ENCODE measurements around the gene SMIM44.
A peak's percentile ranks its signal among the peaks of the same experiment; 100 is the strongest.
"Not testable (repeated sequence)": the region's sequence is repeated elsewhere in the genome, so short reads cannot be mapped to it uniquely, and the experiment has no call there.

Gene SMIM44

DNA sequence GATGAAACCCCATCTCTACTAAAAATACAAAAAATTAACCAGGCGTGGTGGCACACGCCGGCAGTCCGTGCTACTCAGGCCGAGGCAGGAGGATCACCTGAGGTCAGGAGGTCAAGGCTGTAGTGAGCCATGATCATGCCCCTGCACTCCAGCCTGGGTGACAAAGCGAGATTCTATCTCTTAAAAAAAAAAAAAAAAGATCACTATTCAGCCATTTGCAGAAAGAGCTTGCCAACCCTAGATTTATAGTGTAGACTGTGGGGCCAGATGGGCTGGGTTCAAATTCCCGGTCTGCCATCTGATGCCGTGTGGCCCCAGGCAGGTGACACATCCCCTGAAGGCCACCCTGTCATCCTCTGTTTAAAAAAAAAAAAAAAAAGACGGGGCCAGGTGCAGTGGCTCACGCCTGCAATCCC, 31.8 kb downstream of the SMIM44 start:
- Histone ChIP-seq H3K27ac (ENCODE audit: poor library complexity, severe bottlenecking) (peak overlapping the region; percentile 58), H3K27me3 (ENCODE audit: insufficient read depth, poor library complexity, severe bottlenecking) (no peaks in the 10 kb centered on the region), H3K4me3 (ENCODE audit: severe bottlenecking) (no peak overlapping the region), H3K4me1 (ENCODE audit: insufficient read depth, poor library complexity, severe bottlenecking) (no peaks in the 10 kb centered on the region), H3K9me3 (ENCODE audit: severe bottlenecking) (no peaks in the 10 kb centered on the region), H3K36me3 (ENCODE audit: low read depth) (peaks cover 69% of the 10 kb centered on the region)
- no peak for TF ChIP-seq CTCF (IDR thresholded peaks at IDR 0.05; ENCODE audit: poor library complexity, severe bottlenecking)
- no peak for DNase-seq (ENCODE audit: low spot score)
- no peak for ATAC-seq (ENCODE audit: low read depth)

- Histone ChIP-seq H3K27me3 (ENCODE audit: insufficient read depth, poor library complexity, severe bottlenecking) (no peaks in the 10 kb centered on the region), H3K27ac (ENCODE audit: poor library complexity, severe bottlenecking) (peak overlapping the region; percentile 58), H3K36me3 (ENCODE audit: low read depth) (peaks cover 68% of the 10 kb centered on the region), H3K4me1 (ENCODE audit: insufficient read depth, poor library complexity, severe bottlenecking) (no peaks in the 10 kb centered on the region), H3K9me3 (ENCODE audit: severe bottlenecking) (no peaks in the 10 kb centered on the region), H3K4me3 (ENCODE audit: severe bottlenecking) (no peak overlapping the region)
- peak; percentile 81 for DNase-seq (ENCODE audit: low spot score)
- peak; percentile 88 for ATAC-seq (ENCODE audit: low read depth)
- TF ChIP-seq CTCF (IDR thresholded peaks at IDR 0.05; ENCODE audit: poor library complexity, severe bottlenecking): no peak
Measured at GRCh38 chr19:3450796-3451411, 32.3 kb downstream of the SMIM44 start.

GRCh38 chr19:3448616-3449334, 34.5 kb downstream of the SMIM44 start:
- H3K27ac ChIP-seq (ENCODE audit: poor library complexity, severe bottlenecking): no peak overlapping the region
- H3K4me3 ChIP-seq (ENCODE audit: severe bottlenecking): no peak overlapping the region
- no peaks in the 10 kb centered on the region for H3K4me1 ChIP-seq (ENCODE audit: insufficient read depth, poor library complexity, severe bottlenecking)
- no peak for DNase-seq (ENCODE audit: low spot score)
- H3K27me3 ChIP-seq (ENCODE audit: insufficient read depth, poor library complexity, severe bottlenecking): no peaks in the 10 kb centered on the region
- peaks cover 62% of the 10 kb centered on the region for H3K36me3 ChIP-seq (ENCODE audit: low read depth)
- no peak for TF ChIP-seq CTCF (IDR thresholded peaks at IDR 0.05; ENCODE audit: poor library complexity, severe bottlenecking)
- H3K9me3 ChIP-seq (ENCODE audit: severe bottlenecking): no peaks in the 10 kb centered on the region
- ATAC-seq (ENCODE audit: low read depth): no peak

DNA sequence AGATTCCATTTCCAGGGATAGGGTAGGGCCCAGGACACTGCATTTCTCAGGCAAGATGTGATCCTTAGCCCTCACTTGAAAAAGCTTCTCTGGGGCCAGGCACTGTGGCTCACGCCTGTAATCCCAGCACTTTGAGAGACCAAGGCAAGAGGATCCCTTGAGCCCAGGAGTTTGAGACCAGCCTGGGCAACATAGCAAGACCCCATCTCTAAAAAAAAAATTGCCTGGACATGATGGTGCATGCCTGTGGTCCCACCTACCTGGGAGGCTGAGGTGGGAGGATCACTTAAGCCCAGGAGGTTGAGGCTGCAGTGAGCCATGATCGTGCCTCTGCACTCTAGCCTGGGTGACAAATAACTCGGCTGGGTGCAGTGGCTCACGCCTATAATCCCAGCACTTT, 36.6 kb downstream of the SMIM44 start:
- ATAC-seq (ENCODE audit: low read depth); H3K4me1 ChIP-seq (ENCODE audit: insufficient read depth, poor library complexity, severe bottlenecking); H3K27me3 ChIP-seq (ENCODE audit: insufficient read depth, poor library complexity, severe bottlenecking); H3K4me3 ChIP-seq (ENCODE audit: severe bottlenecking); H3K27ac ChIP-seq (ENCODE audit: poor library complexity, severe bottlenecking); H3K9me3 ChIP-seq (ENCODE audit: severe bottlenecking); DNase-seq (ENCODE audit: low spot score): not testable (repeated sequence)
- H3K36me3 ChIP-seq (ENCODE audit: low read depth): peaks cover 53% of the 10 kb centered on the region

- no peak for TF ChIP-seq CTCF (IDR thresholded peaks at IDR 0.05; ENCODE audit: poor library complexity, severe bottlenecking)
- H3K27me3 ChIP-seq (ENCODE audit: insufficient read depth, poor library complexity, severe bottlenecking): no peaks in the 10 kb centered on the region
- DNase-seq (ENCODE audit: low spot score) (no peak), ATAC-seq (ENCODE audit: low read depth) (no peak)
- H3K4me1 ChIP-seq (ENCODE audit: insufficient read depth, poor library complexity, severe bottlenecking): no peaks in the 10 kb centered on the region
- H3K4me3 ChIP-seq (ENCODE audit: severe bottlenecking): no peak overlapping the region
- no peak overlapping the region for H3K27ac ChIP-seq (ENCODE audit: poor library complexity, severe bottlenecking)
- H3K9me3 ChIP-seq (ENCODE audit: severe bottlenecking): no peaks in the 10 kb centered on the region
- H3K36me3 ChIP-seq (ENCODE audit: low read depth): peaks cover 46% of the 10 kb centered on the region
Measured at GRCh38 chr19:3444695-3445234, 38.5 kb downstream of the SMIM44 start.

Data from RWPE2 (cell line).